ENCODE results near the gene RALGDS. TPM values are rescaled to one million over a fixed set of nuclear protein-coding genes. Genes with fewer than 3 reads are reported as not detected.

Gene RALGDS
- total RNA-seq, 1 experiment from 2014 or later, result 25.8 TPM

GRCh38 chr9:133129001-133129795, 8.2 kb upstream of the RALGDS start:
- Histone ChIP-seq H3K36me3 (ENCODE audit: control insufficient read depth, insufficient read depth, low read length) (no peaks in the 10 kb centered on the region), H3K4me3 (ENCODE audit: low read depth in 2 of 2, low read length in 2 of 2) (no peak overlapping the region), H3K27me3 (ENCODE audit: control insufficient read depth, insufficient read depth, low read length) (no peaks in the 10 kb centered on the region), H3K27ac (ENCODE audit: low read length) (no peak overlapping the region), H3K9me3 (ENCODE audit: control insufficient read depth, insufficient read depth, low read depth, low read length) (no peaks in the 10 kb centered on the region), H3K4me1 (ENCODE audit: control insufficient read depth, insufficient read depth, low read length) (peaks cover 21% of the 10 kb centered on the region)
- no peak for DNase-seq (ENCODE audit: low read depth, low spot score)
- ATAC-seq, result no peak
- ChIA-PET CTCF (no interaction called here), POLR2A (no interaction called here)
- no TSS peak for BruUV-seq (replicated peaks)
- in situ Hi-C loops (cut with HindIII; ENCODE audit: low pct_unique_long_range_greater_than_20kb, low sequenced_read_pairs), result no loop called here
- no peak for TF ChIP-seq CTCF (IDR thresholded peaks at IDR 0.05)
- TF ChIP-seq SIN3A (IDR thresholded peaks at IDR 0.05; ENCODE audit: borderline replicate concordance, insufficient read depth, low read depth, low read length), result no peak
- TF ChIP-seq REST (IDR thresholded peaks at IDR 0.05; ENCODE audit: insufficient read depth in 1 of 2, low read depth in 2 of 2, low read length in 1 of 2), result no peak
- no peak for TF ChIP-seq TCF7L2 (IDR thresholded peaks at IDR 0.05; ENCODE audit: low read depth, low read length)
- TF ChIP-seq POLR2AphosphoS5 (IDR thresholded peaks at IDR 0.05; ENCODE audit: low read depth, low read length), result no peak
- intact Hi-C loops (cut with micrococcal nuclease; ENCODE audit: unreplicated experiment), result no loop called here

- ChIA-PET POLR2A (no interaction called here), CTCF (no interaction called here)
- Histone ChIP-seq H3K9me3 (ENCODE audit: control insufficient read depth, insufficient read depth, low read depth, low read length) (no peaks in the 10 kb centered on the region), H3K27ac (ENCODE audit: low read length) (no peak overlapping the region), H3K4me3 (ENCODE audit: low read depth in 2 of 2, low read length in 2 of 2) (no peak overlapping the region), H3K36me3 (ENCODE audit: control insufficient read depth, insufficient read depth, low read length) (no peaks in the 10 kb centered on the region), H3K4me1 (ENCODE audit: control insufficient read depth, insufficient read depth, low read length) (peaks cover 15% of the 10 kb centered on the region), H3K27me3 (ENCODE audit: control insufficient read depth, insufficient read depth, low read length) (no peaks in the 10 kb centered on the region)
- ATAC-seq (no peak), DNase-seq (ENCODE audit: low read depth, low spot score) (no peak)
- intact Hi-C loops (cut with micrococcal nuclease; ENCODE audit: unreplicated experiment) (no loop called here), in situ Hi-C loops (cut with HindIII; ENCODE audit: low pct_unique_long_range_greater_than_20kb, low sequenced_read_pairs) (no loop called here)
- TF ChIP-seq REST (IDR thresholded peaks at IDR 0.05; ENCODE audit: insufficient read depth in 1 of 2, low read depth in 2 of 2, low read length in 1 of 2) (no peak), CTCF (IDR thresholded peaks at IDR 0.05) (no peak), POLR2AphosphoS5 (IDR thresholded peaks at IDR 0.05; ENCODE audit: low read depth, low read length) (no peak), TCF7L2 (IDR thresholded peaks at IDR 0.05; ENCODE audit: low read depth, low read length) (no peak), SIN3A (IDR thresholded peaks at IDR 0.05; ENCODE audit: borderline replicate concordance, insufficient read depth, low read depth, low read length) (no peak)
- no TSS peak for BruUV-seq (replicated peaks)
Measured at GRCh38 chr9:133128152-133128551, 7.1 kb upstream of the RALGDS start.
